Measurements from ENCODE around the gene SPANXN1.

- TF ChIP-seq POLR2A (IDR thresholded peaks at IDR 0.05), result no peak
- TF ChIP-seq CTCF (IDR thresholded peaks at IDR 0.05), result no peak
These were observed 48.2 kb upstream of the SPANXN1 start for GRCh38 chrX:145199078-145199477.
